ENCODE measurements around the gene LHFPL6.

LHFPL6 gene

DNA sequence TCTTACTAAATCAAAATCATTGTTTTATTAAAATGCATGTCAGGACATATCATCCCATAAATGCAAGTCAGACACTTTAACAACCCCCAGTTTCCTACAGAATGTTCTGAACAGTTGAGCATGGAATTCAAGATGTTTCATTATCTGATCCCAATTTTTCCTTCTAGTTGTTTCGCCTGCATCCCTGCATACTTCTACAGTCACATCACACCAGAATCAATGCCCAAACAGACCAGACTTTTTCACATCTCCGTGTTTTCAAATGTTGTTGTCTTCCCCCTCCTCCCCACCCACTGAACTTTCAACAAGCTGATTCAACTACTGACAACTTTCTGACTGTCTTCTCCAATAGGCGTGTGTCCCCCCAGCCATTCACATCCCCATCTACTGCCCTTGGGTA, 48.6 kb downstream of the LHFPL6 start:
- no peak for DNase-seq (ENCODE audit: low read depth, low spot score)

DNA sequence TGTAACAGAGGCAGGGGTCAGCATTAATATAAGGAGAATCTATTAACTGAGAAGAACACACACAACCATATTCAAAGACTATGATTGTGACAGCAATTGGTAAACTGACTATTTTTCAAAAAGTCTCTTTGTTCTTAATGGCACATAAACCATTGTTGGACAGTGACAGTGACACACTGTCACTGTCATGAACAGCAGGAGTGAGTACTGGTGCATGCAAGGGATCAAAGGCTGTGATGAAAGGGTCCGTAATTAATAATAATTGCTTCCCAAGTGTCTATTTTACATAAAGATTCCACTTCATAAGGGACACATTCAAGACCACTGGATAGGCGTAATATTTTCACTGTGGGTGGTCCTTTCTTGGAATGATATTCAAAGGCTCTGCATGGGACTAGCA, 50.7 kb downstream of the LHFPL6 start:
- no peak for DNase-seq (ENCODE audit: low read depth, low spot score)

DNA sequence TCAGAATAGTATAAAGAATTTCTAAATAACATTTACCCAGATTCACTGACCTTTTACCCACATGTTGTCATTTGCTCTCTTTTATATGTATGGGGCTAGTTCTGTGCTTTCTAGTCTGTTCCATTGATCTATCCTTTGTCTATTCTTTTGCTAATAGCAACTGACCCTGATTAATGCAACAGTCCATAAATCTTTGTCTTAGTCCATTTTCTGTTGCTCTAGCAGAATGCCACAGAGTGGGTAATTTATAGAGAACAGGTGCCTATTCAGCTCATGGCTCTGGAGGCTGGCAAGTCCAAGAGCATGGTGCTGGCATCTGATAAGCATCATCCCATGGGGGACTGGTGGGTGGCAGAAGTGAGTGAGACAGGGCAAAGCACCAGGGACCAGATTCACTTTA, 52.1 kb downstream of the LHFPL6 start:
- DNase-seq (ENCODE audit: low read depth, low spot score): no peak

DNA sequence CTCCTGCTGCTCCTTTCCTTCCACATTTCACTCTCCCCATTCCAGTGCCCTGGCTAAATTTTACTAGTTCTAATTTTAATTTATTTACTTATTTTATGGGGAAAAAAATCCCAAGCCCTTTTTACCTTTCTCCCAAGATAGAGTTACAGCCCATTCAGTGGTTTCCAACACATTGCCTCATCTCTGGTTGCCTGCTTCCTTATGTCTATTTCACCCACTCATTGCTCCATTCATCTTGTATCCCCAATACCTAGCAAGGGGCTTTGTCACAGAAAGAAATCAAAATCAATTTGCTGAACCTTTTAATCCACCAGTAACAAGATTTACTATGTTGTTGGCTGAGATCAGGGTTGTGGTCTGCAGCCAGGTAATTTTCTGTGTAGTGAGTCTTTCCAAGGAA, 55.9 kb downstream of the LHFPL6 start:
- no peak for DNase-seq (ENCODE audit: low read depth, low spot score)

DNA sequence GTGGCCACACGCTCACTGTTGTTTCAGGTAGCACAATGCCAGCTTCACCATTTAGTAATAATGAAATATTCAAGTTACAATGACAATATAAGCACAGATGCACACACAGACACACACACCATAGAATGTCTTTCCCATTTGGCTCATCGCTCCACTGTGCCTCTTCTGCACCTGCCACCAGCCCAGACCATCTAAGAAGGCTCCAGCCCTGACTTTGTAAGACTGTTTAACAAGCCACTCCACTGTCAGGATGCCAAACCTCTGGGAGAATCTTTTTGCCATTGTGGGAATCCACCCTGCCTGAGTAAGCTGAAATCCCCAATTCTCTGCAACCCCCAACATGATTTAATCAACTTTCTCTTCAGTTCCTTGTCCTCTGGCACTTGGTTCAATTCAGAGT, 60.6 kb downstream of the LHFPL6 start:
- no peak for DNase-seq (ENCODE audit: low read depth, low spot score)

DNA sequence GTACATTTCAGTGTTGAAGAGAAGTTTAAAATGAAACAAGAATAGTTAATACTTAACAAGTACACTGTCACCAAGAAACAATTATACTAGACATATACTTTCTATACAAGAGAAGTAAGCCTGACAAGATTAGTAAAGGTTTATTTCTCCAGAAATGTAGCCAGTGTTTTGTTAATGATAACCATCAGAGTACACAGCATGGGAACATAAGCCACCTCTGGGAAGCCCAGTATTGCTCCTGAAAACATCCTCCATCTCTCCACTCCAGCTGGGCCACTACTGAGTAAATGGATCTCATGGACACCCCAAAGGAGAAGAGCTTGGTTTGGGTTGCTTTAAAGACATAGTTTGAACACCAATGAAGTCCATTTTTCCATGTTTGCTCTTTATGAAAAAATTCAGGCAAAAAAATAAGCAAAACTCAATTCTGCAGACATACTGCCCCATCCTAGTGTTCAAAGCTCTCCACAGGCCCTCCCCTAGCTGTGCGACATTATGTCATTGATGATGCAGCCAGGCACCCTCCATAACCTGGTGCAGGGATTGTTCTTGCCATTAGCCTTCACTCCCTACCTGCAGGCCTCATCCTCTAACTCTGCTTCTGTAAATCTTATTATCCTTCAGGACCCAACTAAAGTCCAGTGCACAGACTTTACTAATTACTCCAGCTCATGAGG, 61.9 kb downstream of the LHFPL6 start:
- DNase-seq (ENCODE audit: low read depth, low spot score): no peak

DNA sequence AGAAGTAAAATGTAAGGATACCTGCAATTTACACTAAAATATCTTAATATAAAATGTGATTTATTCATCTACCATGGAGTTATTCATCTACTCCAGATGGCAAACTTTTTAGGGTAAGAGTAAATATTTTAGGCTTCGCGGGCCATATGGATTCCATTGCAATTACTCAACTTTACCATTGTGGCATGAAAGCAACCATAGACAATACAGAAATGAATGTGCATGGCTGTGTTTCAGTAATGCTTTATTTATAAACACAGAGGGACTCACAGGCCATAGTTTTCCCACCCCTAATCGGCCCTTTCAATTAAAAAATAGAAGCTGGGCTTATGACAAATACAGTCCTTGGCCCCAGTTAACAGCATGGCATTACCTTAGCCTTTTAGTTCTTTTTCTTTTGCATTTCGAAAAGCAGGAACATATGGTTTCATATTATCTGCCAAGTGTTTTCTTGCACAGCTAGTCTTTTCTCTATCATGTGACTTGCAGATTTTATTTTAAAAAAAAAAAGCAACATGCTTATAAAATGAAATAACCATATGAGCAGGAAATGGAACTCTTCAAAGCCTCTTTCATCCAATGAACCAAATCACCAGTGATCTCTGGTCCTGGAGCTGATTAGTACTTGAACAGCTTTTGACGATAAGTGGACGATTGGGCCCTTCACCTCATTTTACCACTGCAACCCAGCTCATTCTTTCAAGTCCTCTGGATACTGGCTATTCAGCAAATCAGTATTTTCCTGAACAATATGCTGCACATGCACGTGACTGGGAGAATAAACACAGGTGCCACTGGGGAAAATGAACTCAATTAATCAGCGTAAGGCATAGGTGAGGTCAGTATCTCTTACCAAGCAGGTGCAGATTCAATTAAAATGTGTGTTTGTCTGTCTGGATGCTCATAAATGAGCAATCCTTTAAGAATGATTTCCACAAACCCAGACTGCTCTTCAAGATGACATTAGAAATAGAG, 63.9 kb downstream of the LHFPL6 start:
- no peak for DNase-seq (ENCODE audit: low read depth, low spot score)

DNA sequence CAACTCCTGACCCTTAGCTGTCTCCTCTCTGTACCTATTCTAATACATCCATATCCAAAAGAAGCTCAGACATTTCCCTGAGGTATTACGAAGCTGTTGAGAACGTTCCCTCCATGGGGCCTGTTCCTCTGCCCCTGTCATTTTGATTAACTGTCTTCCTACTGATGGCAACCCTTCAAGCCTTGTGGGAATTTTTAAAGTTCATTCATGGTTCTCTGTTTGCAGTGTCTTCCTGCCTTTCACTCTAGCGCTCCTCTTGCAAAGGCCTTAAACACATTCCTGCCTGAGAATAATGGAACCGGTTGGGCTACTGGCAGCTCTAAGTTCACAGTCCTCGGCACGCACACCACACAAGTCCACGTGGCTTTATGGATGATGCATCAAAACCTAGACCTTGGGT, 66.1 kb downstream of the LHFPL6 start:
- DNase-seq (ENCODE audit: low read depth, low spot score): peak; percentile 36

DNA sequence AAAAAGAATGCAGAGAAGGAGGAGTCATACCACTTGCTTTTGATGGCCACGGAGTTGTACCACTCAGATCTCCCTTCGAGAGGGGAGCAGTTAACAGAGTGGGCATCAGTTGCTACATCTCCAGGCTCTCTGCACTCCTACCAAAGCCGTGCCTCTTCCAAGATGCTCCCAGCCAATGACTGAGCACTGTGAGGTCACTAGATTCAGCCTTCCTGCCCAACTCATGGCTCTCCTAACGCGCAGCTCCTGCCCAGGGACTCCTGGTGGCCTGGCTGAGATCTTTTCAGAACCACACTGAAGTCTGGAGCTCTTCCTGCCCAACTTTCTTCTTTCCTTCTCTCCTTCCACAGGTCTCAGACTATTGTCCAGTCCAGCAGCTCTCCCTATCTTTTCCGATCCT, 66.7 kb downstream of the LHFPL6 start:
- DNase-seq (ENCODE audit: low read depth, low spot score): no peak

DNA sequence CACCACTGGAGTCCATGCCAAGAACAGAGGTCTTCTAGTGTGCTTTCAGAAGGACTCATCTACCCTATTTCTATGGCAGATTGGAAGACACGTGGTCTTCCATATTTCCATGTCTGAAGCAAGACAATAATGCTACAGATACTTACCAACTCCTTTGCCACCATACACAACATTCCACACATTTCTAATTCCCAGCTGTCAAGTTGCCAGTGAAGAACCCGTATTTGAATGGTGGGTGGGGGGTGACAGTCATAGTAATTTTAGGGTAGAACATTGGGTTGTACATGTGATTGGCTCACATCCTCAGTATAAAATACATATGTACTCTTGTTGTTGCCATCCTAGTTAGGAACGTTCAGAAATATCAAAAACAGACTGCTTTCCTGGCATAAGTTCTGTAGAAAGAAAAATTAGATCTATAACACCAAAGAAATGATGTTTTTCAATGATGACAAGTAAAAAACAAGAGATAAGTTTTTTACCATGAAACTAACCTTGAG, 69.3 kb downstream of the LHFPL6 start:
- no peak for DNase-seq (ENCODE audit: low read depth, low spot score)

DNA sequence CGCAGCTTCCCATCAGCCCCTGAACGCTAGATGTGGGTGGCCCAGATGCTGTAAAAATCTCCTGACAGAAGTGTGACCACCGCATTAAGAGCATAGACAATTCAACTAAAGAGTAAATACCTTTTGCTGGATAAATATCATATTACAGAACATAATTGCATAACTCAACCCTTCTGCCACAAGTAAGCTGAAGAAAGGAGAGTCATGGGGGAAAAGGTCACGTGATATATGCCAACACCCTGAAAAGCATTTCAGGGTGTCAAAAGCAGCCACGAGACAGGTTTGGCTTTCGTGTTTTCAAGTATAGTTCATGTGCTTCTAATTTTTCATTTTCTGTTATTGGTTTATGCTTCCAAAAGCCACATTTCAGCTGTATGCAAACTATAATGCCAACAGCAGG, 71.3 kb downstream of the LHFPL6 start:
- no peak for DNase-seq (ENCODE audit: low read depth, low spot score)

DNA sequence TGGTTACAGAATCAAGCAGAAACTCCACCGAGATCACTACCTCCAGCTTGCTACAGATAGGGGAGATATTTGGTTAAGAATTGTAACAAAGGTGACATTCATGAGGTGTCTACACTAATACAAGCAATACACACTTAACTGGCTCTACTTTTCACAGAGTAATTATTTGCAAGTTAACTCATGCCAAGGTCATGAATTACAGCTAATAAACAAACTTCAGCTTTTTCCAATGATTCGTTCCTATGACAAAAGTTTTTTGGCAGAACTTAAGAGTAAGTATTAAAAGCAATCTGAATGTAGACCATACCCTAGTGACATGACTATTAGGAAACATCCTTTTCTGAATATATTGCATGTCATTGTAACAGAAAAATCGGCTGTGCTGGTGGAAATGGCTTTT, 72.1 kb downstream of the LHFPL6 start:
- DNase-seq (ENCODE audit: low read depth, low spot score): no peak

DNA sequence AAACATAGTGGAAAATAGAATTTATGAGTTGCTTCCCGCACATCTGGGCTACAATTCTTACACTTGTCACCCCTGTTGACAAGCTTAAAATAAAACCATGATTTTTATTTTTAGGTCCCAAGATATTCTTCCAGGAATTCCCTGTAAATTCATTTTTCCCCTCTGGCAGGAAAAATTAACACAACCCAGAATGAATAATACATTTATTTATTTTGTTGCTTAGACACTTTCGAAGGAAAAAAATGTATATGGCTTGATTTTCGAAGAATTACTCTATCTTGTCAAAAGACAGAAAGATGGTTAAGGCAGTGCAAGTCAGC, 74.4 kb downstream of the LHFPL6 start:
- DNase-seq (ENCODE audit: low read depth, low spot score): no peak

DNA sequence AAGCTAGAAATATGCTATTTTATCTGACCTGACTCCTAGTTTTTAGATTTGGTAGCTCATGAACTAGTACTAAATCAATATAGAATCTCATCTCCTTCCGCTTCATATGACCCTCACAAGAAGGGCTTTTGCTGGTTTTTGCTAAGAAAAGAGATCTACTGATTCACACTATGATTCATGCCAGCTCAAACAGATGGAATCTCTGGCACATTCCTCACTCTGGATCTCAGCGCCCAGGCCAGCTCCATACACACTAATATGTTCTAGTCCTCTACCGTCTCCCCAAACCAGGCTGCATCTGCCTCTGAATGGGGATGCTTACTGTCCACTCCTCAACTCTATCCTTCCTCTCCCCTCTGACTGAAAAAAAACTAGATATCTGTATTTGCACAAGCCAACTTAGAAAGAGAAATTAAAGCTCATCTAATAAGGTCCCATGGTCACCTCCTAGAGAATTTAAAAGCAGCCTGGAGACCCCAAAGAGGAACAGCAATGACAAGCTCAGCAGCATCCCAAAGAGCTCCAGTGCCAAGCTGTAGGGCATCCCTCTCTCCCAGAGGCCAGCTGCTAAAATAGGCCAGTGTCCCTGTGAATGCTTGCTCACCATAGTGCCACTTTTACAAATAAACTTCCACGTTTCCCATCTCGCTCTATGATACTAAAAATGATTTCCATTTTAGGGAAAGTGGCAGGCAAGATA, 74.9 kb downstream of the LHFPL6 start:
- peak; percentile 21 for DNase-seq (ENCODE audit: low read depth, low spot score)

DNA sequence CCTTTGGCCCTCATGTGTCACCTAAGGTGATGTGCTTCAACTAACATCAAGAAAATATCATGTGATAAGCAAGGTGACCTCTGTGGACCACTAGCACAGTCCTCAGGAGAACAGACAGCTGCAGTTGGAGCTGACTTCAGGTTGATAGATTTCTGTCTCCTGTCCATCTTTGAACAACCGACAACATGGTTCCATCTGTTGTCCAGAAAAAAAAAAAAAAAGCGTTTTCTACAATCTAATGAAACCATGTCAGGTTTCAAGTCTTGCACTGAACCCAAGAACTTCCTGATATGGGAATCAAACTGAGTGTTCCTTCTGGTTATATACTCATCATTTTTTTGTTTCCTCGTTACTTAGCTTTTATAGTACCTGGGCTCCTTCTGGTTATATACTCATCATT, 75.7 kb downstream of the LHFPL6 start:
- no peak for DNase-seq (ENCODE audit: low read depth, low spot score)

DNA sequence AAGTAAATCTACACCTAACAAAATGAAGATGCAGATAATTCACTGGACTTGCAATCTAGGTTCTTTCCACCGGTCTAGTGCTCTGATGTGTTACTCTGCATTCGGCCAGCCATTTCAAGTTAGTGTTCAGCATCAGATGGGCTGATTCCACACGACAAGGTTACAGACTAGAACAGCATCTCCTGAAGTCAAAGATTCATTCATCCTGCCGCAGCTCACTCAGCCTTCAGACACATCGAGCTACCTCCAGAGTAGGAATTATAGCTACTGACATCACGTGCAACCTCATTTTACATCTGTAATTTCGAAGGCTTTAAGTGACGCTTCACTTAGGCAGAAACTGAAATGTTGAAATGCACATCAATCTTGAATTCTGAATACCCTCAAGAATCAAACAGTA, 76.5 kb downstream of the LHFPL6 start:
- no peak for DNase-seq (ENCODE audit: low read depth, low spot score)

DNA sequence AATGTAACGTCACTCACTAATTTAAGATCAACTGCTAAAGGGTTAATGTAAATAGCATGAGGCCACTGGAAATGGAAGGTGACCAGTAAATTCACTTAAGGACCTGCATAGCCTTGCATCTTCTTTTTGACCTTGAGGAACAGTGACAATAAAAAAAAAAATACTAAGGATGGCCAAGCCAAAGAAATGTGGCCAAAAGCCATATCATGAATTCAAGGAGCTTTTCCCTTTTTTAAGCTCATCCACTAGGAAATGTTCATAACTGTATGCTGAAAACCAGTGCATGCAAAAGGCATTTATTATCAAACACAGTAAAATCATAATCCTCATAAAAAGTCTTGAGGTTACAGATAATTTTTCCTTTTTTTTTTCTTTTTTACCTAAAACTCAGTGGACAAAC, 77.5 kb downstream of the LHFPL6 start:
- DNase-seq (ENCODE audit: low read depth, low spot score): no peak

DNA sequence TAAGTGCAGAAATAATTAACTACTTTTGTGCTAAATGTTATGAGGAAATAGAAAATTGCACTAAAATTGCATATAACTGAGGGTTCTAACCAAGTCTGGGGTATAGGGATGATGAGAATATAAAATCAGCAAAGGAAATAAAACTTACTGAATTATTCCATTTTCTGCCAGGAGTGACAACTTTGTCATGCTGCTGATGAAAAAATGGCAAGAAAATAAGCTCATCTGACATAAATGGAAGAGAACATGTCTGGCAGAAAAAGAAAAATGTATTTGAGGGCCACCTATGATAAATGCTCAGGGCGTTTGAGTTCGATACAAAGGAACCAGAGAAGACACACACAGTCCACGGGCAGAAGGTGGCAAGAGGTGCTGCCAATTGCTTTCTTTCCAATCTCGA, 78.2 kb downstream of the LHFPL6 start:
- DNase-seq (ENCODE audit: low read depth, low spot score): no peak

DNA sequence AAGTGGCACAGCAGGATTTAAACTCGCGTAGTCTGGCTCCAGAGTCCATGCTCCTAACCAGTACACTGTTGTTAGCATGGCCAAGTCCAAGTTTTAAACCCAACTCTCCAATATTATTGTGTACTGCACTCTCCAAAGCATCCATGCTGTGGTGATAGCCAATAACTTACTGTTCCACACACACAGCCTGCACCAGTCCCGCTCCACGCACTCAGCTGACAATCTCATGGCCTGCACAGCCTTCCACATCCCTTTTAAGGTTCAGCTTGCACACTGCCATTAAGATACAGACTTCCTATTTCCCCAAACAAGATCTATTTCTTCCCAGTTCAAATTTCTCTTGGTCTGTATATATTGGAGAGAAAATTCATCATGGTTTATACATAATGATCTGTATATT, 80.7 kb downstream of the LHFPL6 start:
- DNase-seq (ENCODE audit: low read depth, low spot score): no peak

DNA sequence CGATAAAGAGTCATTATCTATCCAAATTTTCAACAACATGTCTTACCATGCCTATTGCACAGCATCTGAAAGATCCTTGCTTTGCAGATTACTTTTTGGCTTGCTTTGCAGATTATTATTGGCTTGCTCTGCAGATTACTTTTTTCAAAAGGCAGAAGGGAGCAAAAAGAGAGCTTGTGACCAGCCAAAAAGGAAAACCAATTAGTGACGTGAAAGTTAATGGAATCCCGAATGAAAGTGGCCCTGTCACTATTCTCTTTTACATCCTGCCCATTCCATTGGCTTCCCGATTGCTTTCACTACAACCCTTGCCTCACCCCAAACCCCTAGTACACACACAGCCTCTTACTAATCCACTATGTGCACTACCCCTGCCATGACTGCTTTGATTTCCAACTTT, 81.3 kb downstream of the LHFPL6 start:
- DNase-seq (ENCODE audit: low read depth, low spot score): no peak

DNA sequence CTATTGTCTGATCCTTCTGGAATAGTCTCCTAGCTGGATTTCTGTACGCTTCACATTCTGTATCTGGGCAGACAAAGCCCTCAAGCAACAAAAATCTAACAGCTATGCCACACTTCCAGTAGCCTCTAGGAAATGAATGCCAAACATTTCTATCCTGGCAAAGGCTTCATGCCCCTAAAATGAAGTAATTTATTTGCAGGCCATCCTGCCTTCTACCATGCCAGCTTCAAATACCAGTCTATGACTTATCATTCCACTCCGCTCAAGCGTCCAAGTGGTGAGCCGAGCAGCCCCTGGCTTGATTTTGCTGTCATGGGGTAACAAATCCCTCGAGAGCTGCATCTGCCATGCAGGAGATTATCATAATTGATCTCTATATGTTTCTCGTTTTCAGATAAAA, 86.9 kb downstream of the LHFPL6 start:
- no peak for DNase-seq (ENCODE audit: low read depth, low spot score)

DNA sequence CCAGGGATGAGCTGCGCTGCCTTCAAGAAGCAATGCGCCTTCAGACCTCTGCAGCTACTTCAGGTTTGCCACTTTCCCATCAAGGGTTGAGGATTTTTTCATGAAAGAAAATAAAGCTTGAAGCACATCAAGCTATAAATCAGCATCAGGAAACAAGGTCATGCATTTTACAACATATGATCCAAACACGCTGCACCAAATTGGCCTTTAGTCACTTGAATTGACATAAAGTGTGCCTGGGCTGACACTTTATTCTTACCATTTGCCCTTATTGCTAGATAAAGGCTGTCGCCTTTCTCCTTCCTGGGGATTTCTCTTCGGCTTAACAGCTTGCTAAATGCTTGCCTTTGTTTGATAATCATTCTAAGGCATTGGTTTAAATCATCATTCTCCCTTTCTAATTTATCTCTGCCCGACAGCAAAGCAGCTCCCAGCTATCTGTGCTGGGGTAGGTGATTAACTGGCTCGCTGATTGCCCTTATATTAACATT, 87.7 kb downstream of the LHFPL6 start:
- DNase-seq (ENCODE audit: low read depth, low spot score): no peak
